C4-2B (cell line): ENCODE results near the gene S1PR1.

Experiments
- ZFX ChIP-seq: fragments of 450-650 bp; IDR thresholded peaks from 2 replicates; pipeline ENCODE4 v1.6.1; 2017
- TF ChIP-seq, protein P1 (sequence below): fragments of 450-650 bp; conservative IDR thresholded peaks from 2 replicates; pipeline ENCODE4 v1.5.1; 2017; ENCODE audit warnings: mild to moderate bottlenecking

DNA sequence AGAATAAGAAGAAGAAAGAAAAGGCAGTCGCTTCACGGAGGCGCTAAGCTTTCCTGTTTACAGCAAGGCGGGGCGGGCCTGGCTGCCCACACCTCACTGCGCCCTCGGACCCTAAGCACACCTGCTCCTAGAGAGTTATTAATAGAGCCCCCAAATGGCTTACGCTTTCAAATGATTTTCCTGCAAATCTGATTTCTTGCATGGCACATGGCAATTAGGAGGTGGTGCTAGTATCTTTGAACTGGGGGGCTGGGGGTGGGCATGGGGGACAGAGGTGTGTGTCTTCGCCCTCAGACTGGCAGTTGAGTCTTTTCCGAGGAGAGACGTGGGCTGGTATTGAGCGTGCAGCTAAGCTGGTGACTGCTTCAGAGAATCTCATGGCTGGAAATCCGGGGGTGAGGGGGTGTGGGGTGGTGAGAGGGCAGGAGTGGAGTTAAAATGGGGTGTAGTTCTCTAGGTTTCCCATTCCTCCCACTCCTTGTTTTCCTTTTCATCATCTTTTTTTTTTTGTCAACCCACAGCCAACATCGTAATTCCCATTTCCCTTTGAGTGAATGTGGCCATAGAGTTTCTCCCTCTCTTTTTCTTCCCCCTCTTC, 1.3 kb downstream of the S1PR1 start:
- TF ChIP-seq, protein P1, sequence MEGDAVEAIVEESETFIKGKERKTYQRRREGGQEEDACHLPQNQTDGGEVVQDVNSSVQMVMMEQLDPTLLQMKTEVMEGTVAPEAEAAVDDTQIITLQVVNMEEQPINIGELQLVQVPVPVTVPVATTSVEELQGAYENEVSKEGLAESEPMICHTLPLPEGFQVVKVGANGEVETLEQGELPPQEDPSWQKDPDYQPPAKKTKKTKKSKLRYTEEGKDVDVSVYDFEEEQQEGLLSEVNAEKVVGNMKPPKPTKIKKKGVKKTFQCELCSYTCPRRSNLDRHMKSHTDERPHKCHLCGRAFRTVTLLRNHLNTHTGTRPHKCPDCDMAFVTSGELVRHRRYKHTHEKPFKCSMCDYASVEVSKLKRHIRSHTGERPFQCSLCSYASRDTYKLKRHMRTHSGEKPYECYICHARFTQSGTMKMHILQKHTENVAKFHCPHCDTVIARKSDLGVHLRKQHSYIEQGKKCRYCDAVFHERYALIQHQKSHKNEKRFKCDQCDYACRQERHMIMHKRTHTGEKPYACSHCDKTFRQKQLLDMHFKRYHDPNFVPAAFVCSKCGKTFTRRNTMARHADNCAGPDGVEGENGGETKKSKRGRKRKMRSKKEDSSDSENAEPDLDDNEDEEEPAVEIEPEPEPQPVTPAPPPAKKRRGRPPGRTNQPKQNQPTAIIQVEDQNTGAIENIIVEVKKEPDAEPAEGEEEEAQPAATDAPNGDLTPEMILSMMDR: no peak
- TF ChIP-seq ZFX: no peak
